ENCODE results near the gene WDR36. TPM values are rescaled to one million over a fixed set of nuclear protein-coding genes. Genes with fewer than 3 reads are reported as not detected.

The WDR36 gene
- total RNA-seq, 4 donors from 2014 or later, result 18.7 to 30.7 (median 25.0) TPM

GRCh38 chr5:111127453-111128195, 35.5 kb downstream of the WDR36 start:
- ATAC-seq, result no peak
- Histone ChIP-seq H3K27ac (no peak overlapping the region), H3K4me1 (no peaks in the 10 kb centered on the region), H3K4me3 (no peak overlapping the region), H3K9me3 (no peaks in the 10 kb centered on the region), H3K27me3 (no peaks in the 10 kb centered on the region), H3K36me3 (peaks cover 0 to 54% of the 10 kb centered on the region in 2 donors)
- TF ChIP-seq CTCF (IDR thresholded peaks at IDR 0.05) (no peak), POLR2AphosphoS5 (IDR thresholded peaks at IDR 0.05) (no peak), EP300 (IDR thresholded peaks at IDR 0.05) (no peak), POLR2A (IDR thresholded peaks at IDR 0.05) (no peak)
- WGBS, 2 donors (ENCODE audit: low coverage in 1 of 2), result 77 to 94% methylated on average over 2 to 3 of the region's 3 CpGs

DNA sequence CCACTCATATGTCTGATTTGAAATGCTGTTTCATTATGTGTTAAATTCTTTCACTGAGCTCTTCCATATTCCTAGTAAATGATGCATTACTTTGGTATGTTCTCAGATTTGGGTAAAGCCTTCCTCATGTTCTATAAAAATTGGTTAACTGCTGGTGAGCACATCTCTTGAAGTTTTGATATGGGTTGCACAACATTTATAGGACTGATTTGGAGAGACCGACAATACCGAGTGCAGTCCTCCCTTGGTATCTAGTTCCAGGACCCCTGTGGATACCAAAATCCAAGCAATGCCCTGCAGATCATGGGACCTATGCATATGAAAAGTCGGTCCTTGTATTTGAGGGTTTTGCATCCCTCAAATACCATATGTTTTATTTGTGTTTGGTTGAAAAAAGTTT, 37.8 kb downstream of the WDR36 start:
- WGBS, 2 donors (ENCODE audit: low coverage in 1 of 2), result 83 to 88% methylated on average over 2 to 3 of the region's 3 CpGs
- Histone ChIP-seq H3K36me3 (peaks cover 0 to 31% of the 10 kb centered on the region in 2 donors), H3K4me1 (no peaks in the 10 kb centered on the region), H3K9me3 (no peaks in the 10 kb centered on the region), H3K27ac (no peak overlapping the region), H3K27me3 (no peaks in the 10 kb centered on the region), H3K4me3 (no peak overlapping the region)
- no peak for ATAC-seq
- TF ChIP-seq CTCF (IDR thresholded peaks at IDR 0.05) (no peak), POLR2A (IDR thresholded peaks at IDR 0.05) (no peak), EP300 (IDR thresholded peaks at IDR 0.05) (no peak), POLR2AphosphoS5 (IDR thresholded peaks at IDR 0.05) (no peak)

DNA sequence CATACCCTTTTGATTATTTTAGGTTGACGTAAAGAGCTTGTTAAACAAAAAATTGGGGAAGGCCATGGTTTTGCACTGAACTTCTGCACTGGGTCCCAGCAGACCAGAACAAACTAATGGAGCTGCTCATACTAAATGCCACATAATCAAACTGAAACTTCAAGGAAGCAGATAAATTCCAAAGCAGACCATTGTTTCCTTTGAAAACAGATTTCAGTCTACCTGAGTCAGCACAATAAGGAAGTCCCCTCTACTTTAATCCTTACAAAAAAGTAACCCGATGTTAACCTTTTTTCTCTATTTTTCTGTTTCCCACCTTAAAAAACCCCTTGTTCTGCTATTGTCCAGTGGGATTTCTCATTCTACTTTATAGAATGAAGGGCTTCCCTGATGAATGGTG, 39.2 kb downstream of the WDR36 start:
- TF ChIP-seq EP300 (IDR thresholded peaks at IDR 0.05) (no peak), POLR2A (IDR thresholded peaks at IDR 0.05) (no peak)
- Histone ChIP-seq H3K9me3 (no peaks in the 10 kb centered on the region), H3K27me3 (no peaks in the 10 kb centered on the region), H3K4me3 (no peak overlapping the region), H3K27ac (no peak overlapping the region), H3K4me1 (no peaks in the 10 kb centered on the region), H3K36me3 (peaks cover 0 to 17% of the 10 kb centered on the region in 2 donors)
- ATAC-seq, result no peak
- 70 to 88% methylated on average over 1 to 2 of the region's 2 CpGs for WGBS, 2 donors (ENCODE audit: low coverage in 1 of 2)

DNA sequence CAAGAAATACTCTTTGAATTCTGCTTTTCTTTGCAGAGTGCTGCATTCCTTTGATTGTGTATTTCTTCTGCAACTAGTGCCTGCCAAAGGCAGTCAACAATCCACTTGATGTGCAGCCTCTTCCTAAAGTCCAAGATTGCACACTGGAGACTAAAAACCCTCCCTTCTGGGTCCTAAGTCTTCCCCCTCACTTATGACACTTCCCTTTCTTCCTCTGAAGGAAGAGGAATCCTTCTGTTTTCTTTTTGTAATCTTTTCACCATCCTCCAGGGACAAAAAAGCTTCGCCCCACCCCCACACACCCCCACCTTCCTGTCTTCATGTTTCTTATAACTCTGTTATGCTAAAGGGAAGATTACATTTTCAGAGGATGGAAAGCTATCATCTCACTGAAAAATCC, 39.9 kb downstream of the WDR36 start:
- H3K4me1 ChIP-seq, result no peaks in the 10 kb centered on the region
- 58% methylated on average over 1 of the region's 1 CpG; no CpG with 5 or more reads in 1 of the 2 donors for WGBS, 2 donors (ENCODE audit: low coverage in 1 of 2)
- TF ChIP-seq CTCF (IDR thresholded peaks at IDR 0.05) (no peak), POLR2A (IDR thresholded peaks at IDR 0.05) (no peak), EP300 (IDR thresholded peaks at IDR 0.05) (no peak), POLR2AphosphoS5 (IDR thresholded peaks at IDR 0.05) (no peak)
- peaks cover 0 to 10% of the 10 kb centered on the region in 2 donors for H3K36me3 ChIP-seq
- H3K27me3 ChIP-seq, result no peaks in the 10 kb centered on the region
- no peak overlapping the region for H3K4me3 ChIP-seq
- H3K27ac ChIP-seq, result no peak overlapping the region
- ATAC-seq, result no peak
- H3K9me3 ChIP-seq, result no peaks in the 10 kb centered on the region

DNA sequence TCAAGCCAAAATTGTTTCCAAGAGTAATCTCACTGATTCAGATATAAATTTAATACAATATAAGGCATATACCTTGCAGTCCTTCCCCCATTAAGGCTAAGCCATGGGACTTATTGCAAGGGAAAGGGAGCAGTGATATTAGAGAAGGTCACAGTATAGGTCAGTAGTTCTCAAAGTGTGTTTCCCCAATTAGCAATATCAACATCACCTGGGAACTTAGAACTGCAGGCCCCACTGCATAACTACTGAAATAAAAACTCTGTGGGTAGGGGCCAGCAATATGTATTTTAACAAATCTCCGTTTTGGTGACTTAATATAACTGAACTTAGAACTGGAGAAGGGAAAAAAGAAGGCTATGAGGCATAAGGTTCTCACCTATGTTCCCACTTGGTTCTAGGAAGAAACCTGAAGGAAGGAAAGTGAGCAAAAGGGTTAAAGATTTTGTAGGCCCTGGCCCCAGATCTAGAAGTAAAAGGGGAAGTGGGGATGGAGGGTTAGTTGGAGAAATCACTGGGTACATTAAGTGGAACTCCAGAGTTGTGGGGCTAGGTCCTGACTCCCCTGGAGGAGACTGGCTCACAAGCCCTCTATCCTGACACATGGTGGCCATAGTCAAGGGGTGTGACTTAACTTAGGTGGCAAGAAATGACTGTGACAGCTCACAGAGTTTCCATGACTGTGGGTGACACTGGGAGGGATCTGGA, 40.7 kb downstream of the WDR36 start:
- ATAC-seq, result no peak
- WGBS, 2 donors (ENCODE audit: low coverage in 1 of 2), result 90% methylated on average over 1 of the region's 1 CpG
- Histone ChIP-seq H3K36me3 (peaks cover 0 to 2% of the 10 kb centered on the region in 2 donors), H3K27me3 (no peaks in the 10 kb centered on the region), H3K4me3 (no peak overlapping the region), H3K9me3 (no peaks in the 10 kb centered on the region), H3K4me1 (no peaks in the 10 kb centered on the region), H3K27ac (no peak overlapping the region)
- TF ChIP-seq POLR2AphosphoS5 (IDR thresholded peaks at IDR 0.05) (no peak), EP300 (IDR thresholded peaks at IDR 0.05) (no peak)

- TF ChIP-seq EP300 (IDR thresholded peaks at IDR 0.05) (no peak), POLR2A (IDR thresholded peaks at IDR 0.05) (no peak), CTCF (IDR thresholded peaks at IDR 0.05) (no peak), POLR2AphosphoS5 (IDR thresholded peaks at IDR 0.05) (no peak)
- H3K9me3 ChIP-seq, result no peaks in the 10 kb centered on the region
- H3K27ac ChIP-seq, result no peak overlapping the region
- no peaks in the 10 kb centered on the region for H3K27me3 ChIP-seq
- ATAC-seq, result no peak
- H3K4me1 ChIP-seq, result no peaks in the 10 kb centered on the region
- no peaks in the 10 kb centered on the region for H3K36me3 ChIP-seq
- no peak overlapping the region for H3K4me3 ChIP-seq
- 86 to 100% methylated on average over 1 of the region's 1 CpG for WGBS, 2 donors (ENCODE audit: low coverage in 1 of 2)
These were observed 41.2 kb downstream of the WDR36 start for GRCh38 chr5:111133436-111133751.

Data from gastroesophageal sphincter (tissue), 4 donors.